ENCODE results near the gene CDKN2A.

CDKN2A gene

DNA sequence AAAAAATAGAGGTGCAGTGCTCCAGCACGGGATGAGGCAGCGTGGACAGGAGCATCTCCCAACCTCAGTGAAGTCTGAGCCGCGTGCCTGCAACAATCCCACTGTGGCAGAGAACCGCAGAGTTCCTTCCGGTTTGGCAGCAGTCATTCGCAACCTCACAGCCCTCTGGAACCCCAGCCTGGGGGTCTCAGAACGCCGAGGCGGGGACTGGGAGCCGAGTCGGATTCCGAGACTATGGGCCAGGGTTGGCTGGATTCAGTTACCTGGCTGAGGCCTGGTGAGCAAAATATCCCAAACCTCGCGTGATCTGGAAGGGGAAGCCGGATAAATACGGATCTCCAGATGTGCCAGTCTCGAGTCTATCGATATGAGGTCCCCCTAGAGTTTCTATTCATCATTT, 27.0 kb downstream of the CDKN2A start:
- H3K27me3 ChIP-seq (ENCODE audit: insufficient read depth, low read length, poor library complexity), result no peaks in the 10 kb centered on the region
- no peak overlapping the region for H3K27ac ChIP-seq (ENCODE audit: low read length)
- peak; percentile 6; the same call in 1 of the 3 replicates for ATAC-seq (ENCODE audit: insufficient read depth, low read depth)

DNA sequence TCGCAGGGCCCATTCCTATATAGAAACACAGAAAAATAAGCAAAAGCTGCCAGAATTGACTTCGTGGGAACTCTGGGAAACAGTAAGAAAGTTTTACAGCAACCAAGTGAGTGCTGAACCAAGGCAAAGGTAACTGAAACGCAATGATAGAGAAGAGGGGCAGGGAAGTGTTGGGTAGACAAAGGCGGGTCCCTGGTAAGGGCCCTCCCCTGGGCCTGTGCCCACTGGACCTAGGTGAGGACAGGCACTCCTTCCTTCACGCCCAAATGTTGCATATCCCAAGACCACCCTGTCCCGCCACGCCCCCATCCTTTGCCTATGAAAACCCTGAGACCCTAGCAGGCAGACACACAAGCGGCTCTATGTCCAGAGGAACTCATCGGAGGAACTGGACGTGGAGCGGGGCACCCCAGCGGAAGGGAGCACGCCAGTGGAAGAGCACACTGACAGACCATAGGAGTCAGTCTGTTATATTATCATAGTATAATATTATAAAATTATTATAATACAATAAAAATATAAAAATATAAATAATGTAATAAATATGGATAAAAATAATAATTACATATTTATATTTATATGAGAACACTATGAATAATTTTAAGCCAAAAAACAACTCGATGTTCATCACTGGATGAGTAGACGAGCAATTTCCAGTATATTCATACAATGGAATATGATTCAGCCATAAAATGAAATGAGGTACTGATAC, 27.9 kb downstream of the CDKN2A start:
- TF ChIP-seq EZH2 (IDR thresholded peaks at IDR 0.05; ENCODE audit: borderline replicate concordance, low read depth, low read length, severe bottlenecking), result no peak
- TF ChIP-seq, protein P1, sequence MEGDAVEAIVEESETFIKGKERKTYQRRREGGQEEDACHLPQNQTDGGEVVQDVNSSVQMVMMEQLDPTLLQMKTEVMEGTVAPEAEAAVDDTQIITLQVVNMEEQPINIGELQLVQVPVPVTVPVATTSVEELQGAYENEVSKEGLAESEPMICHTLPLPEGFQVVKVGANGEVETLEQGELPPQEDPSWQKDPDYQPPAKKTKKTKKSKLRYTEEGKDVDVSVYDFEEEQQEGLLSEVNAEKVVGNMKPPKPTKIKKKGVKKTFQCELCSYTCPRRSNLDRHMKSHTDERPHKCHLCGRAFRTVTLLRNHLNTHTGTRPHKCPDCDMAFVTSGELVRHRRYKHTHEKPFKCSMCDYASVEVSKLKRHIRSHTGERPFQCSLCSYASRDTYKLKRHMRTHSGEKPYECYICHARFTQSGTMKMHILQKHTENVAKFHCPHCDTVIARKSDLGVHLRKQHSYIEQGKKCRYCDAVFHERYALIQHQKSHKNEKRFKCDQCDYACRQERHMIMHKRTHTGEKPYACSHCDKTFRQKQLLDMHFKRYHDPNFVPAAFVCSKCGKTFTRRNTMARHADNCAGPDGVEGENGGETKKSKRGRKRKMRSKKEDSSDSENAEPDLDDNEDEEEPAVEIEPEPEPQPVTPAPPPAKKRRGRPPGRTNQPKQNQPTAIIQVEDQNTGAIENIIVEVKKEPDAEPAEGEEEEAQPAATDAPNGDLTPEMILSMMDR (IDR thresholded peaks at IDR 0.05; ENCODE audit: borderline replicate concordance, extremely low read depth, low read length, poor library complexity, severe bottlenecking), result no peak
- peaks cover 21% of the 10 kb centered on the region for H3K79me2 ChIP-seq (ENCODE audit: insufficient read depth, low read length)
- no peaks in the 10 kb centered on the region for H3K4me1 ChIP-seq (ENCODE audit: insufficient read depth, low read length)
- no peak overlapping the region for H3K4me2 ChIP-seq (ENCODE audit: insufficient read depth, low read length)
- H2AFZ ChIP-seq (ENCODE audit: low read depth, low read length), result no peak overlapping the region
- no peak for DNase-seq
- no peaks in the 10 kb centered on the region for H3K9me3 ChIP-seq (ENCODE audit: insufficient read depth, low read length, severe bottlenecking)
- H3K27ac ChIP-seq (ENCODE audit: low read length), result no peak overlapping the region
- no peak overlapping the region for H3K9ac ChIP-seq (ENCODE audit: low read depth, low read length)
- H4K20me1 ChIP-seq (ENCODE audit: insufficient read depth, low read length), result peaks cover 13% of the 10 kb centered on the region
- H3K36me3 ChIP-seq (ENCODE audit: insufficient read depth, low read length), result peaks cover 54% of the 10 kb centered on the region
- H3K4me3 ChIP-seq (ENCODE audit: low read depth in 1 of 2, low read length in 2 of 2), result no peak overlapping the region
- H3K27me3 ChIP-seq (ENCODE audit: insufficient read depth, low read length, poor library complexity), result no peaks in the 10 kb centered on the region
- ATAC-seq (ENCODE audit: insufficient read depth, low read depth), result 0 out of 3 replicates have a peak, but pooled peaks have one; percentile 21

More for the DNA sequence above, 27.0 kb downstream of the CDKN2A start:
- no peak for DNase-seq
- Histone ChIP-seq H3K4me3 (ENCODE audit: low read depth in 1 of 2, low read length in 2 of 2) (no peak overlapping the region), H3K36me3 (ENCODE audit: insufficient read depth, low read length) (peaks cover 62% of the 10 kb centered on the region), H3K9ac (ENCODE audit: low read depth, low read length) (no peak overlapping the region), H3K4me1 (ENCODE audit: insufficient read depth, low read length) (peaks cover 5% of the 10 kb centered on the region), H2AFZ (ENCODE audit: low read depth, low read length) (no peak overlapping the region), H3K4me2 (ENCODE audit: insufficient read depth, low read length) (no peak overlapping the region), H4K20me1 (ENCODE audit: insufficient read depth, low read length) (peaks cover 18% of the 10 kb centered on the region), H3K79me2 (ENCODE audit: insufficient read depth, low read length) (peaks cover 30% of the 10 kb centered on the region), H3K9me3 (ENCODE audit: insufficient read depth, low read length, severe bottlenecking) (no peaks in the 10 kb centered on the region)
- TF ChIP-seq, protein P1 (IDR thresholded peaks at IDR 0.05; ENCODE audit: borderline replicate concordance, extremely low read depth, low read length, poor library complexity, severe bottlenecking), result no peak
- no peak for TF ChIP-seq EZH2 (IDR thresholded peaks at IDR 0.05; ENCODE audit: borderline replicate concordance, low read depth, low read length, severe bottlenecking)

DNA sequence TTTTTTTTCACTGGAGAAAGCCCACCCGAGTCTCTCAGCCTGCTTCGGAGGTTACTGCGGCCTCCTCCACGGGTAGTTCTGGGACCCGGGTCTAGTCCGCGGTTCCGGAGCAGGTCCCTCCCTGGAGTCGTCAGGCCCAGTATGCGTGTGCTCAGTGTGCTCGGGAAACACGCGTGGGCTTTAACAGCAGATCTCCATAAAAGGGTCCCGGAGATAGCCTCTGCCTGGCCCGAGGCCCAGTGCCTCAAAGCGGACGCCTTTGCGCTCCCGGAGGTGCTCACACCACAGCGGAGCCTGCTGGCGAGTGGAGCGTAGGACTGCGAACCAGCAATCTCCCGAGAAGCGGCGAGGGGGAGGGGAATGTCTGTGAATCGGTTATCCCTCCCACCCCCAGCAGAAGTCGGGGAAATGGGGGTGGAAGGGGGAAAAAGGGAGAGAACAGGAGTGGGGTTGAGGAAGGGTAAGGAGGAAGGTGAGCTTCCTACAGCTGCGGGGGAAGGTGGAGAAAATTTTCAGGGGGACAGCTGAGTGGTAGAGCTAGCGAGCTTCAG, 28.7 kb downstream of the CDKN2A start:
- H3K4me3 ChIP-seq (ENCODE audit: low read depth in 1 of 2, low read length in 2 of 2), result no peak overlapping the region
- no peak overlapping the region for H2AFZ ChIP-seq (ENCODE audit: low read depth, low read length)
- H3K36me3 ChIP-seq (ENCODE audit: insufficient read depth, low read length), result peaks cover 46% of the 10 kb centered on the region
- no peaks in the 10 kb centered on the region for H3K27me3 ChIP-seq (ENCODE audit: insufficient read depth, low read length, poor library complexity)
- H3K9ac ChIP-seq (ENCODE audit: low read depth, low read length), result no peak overlapping the region
- peaks cover 13% of the 10 kb centered on the region for H3K79me2 ChIP-seq (ENCODE audit: insufficient read depth, low read length)
- peak; percentile 30; the same call in 2 of the 3 replicates for ATAC-seq (ENCODE audit: insufficient read depth, low read depth)
- TF ChIP-seq, protein P1 (IDR thresholded peaks at IDR 0.05; ENCODE audit: borderline replicate concordance, extremely low read depth, low read length, poor library complexity, severe bottlenecking), result no peak
- TF ChIP-seq EZH2 (IDR thresholded peaks at IDR 0.05; ENCODE audit: borderline replicate concordance, low read depth, low read length, severe bottlenecking), result no peak
- DNase-seq, result no peak
- H3K4me2 ChIP-seq (ENCODE audit: insufficient read depth, low read length), result no peak overlapping the region
- H3K27ac ChIP-seq (ENCODE audit: low read length), result no peak overlapping the region
- no peaks in the 10 kb centered on the region for H3K9me3 ChIP-seq (ENCODE audit: insufficient read depth, low read length, severe bottlenecking)
- peaks cover 4% of the 10 kb centered on the region for H4K20me1 ChIP-seq (ENCODE audit: insufficient read depth, low read length)
- H3K4me1 ChIP-seq (ENCODE audit: insufficient read depth, low read length), result no peaks in the 10 kb centered on the region

Measured in DND-41 (cell line).